Colonic mucosa (tissue), 4 donors: Measurements from ENCODE around the gene DPYSL3. TPM values are rescaled to one million over a fixed set of nuclear protein-coding genes. Genes with fewer than 3 reads are reported as not detected.

Experiments used
- DNase-seq: peaks from one replicate; pipeline ENCODE4 v3.0.0-alpha.2; 2020
- H3K27ac ChIP-seq: fragments of 200-600 bp; one replicate; pipeline ENCODE4 v1.8.0; 2021
- H3K27me3 ChIP-seq: fragments of 200-600 bp; one replicate; pipeline ENCODE4 v1.8.0; 2021
- H3K36me3 ChIP-seq: fragments of 200-600 bp; one replicate; pipeline ENCODE4 v1.8.0; 2021
- H3K4me1 ChIP-seq: fragments of 200-600 bp; one replicate; pipeline ENCODE4 v1.8.0; 2021; ENCODE audit warnings: mild to moderate bottlenecking
- H3K4me3 ChIP-seq: fragments of 200-600 bp; one replicate; pipeline ENCODE4 v1.8.0; 2021
- H3K9ac ChIP-seq, 2 donors: one replicate each; pipeline ENCODE4 v1.7.0; 2013; ENCODE audit warnings: control low read depth in 2 of 2, low read depth in 2 of 2, low read length in 2 of 2
- H3K9me3 ChIP-seq: fragments of 200-600 bp; one replicate; pipeline ENCODE4 v1.8.0; 2021
- intact Hi-C: fragments of 100-400 bp; cut with DNase I; formaldehyde crosslinking; loops from one replicate; pipeline ENCODE4 v1.14.1; 2022
- total RNA-seq, 2 donors: library from RNA; stranded (reverse); fragmentation: NEBNext Ultra II Directional in 1 of 2; extraction: Animal tissue kit (Norgen Biotek cat#: 25700) in 1 of 2; gene quantifications; one replicate each; pipeline ENCODE4 v1.2.1, GENCODE V29; 2021
- TF ChIP-seq, protein P1 (sequence below): fragments of 200-600 bp; IDR thresholded peaks from one replicate; pipeline ENCODE4 v1.8.0; 2022; ENCODE audit warnings: antibody characterized with exemption, mild to moderate bottlenecking
- donor health status: healthy.
- donor health status: DM: no; HTN: no; CAD: no.
- donor health status: DM: no; HTN: no; CAD: no.

DPYSL3 gene
- total RNA-seq, 2 donors from 2014 or later = 8.8 to 32.2 TPM

DNA sequence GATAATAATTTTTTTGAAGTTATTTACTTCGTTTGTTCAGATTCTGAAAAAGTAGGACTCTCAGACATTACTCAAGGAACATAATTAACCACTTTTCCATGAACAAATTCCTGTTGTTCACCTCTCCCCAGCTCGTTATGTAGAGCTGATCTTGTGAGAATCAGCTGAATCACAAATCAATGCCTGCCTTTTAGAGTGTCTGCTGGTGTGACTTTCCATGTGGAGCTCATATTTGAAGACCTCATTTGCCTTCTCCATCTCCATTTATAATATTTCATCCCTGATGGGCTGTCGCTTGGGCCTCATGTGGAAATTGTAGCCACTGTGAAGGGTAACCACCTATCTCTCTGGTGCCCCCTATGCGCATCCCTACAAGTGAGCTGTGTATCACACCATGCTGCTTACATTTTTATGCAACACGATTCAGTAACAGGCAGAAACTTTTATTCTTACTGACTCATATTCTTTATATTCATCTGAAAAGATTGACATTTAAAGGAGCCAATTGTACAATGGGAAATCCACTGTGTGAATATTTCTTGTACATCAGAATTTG lies 163.8 kb downstream of the DPYSL3 start:
- H3K9ac ChIP-seq = no peak overlapping the region
- H3K4me1 ChIP-seq = no peaks in the 10 kb centered on the region
- H3K9me3 ChIP-seq = no peaks in the 10 kb centered on the region
- no peak for DNase-seq
- intact Hi-C loops = no loop called here
- H3K27me3 ChIP-seq = no peaks in the 10 kb centered on the region
- H3K36me3 ChIP-seq = no peaks in the 10 kb centered on the region
- TF ChIP-seq, protein P1, sequence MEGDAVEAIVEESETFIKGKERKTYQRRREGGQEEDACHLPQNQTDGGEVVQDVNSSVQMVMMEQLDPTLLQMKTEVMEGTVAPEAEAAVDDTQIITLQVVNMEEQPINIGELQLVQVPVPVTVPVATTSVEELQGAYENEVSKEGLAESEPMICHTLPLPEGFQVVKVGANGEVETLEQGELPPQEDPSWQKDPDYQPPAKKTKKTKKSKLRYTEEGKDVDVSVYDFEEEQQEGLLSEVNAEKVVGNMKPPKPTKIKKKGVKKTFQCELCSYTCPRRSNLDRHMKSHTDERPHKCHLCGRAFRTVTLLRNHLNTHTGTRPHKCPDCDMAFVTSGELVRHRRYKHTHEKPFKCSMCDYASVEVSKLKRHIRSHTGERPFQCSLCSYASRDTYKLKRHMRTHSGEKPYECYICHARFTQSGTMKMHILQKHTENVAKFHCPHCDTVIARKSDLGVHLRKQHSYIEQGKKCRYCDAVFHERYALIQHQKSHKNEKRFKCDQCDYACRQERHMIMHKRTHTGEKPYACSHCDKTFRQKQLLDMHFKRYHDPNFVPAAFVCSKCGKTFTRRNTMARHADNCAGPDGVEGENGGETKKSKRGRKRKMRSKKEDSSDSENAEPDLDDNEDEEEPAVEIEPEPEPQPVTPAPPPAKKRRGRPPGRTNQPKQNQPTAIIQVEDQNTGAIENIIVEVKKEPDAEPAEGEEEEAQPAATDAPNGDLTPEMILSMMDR = no peak
- no peak overlapping the region for H3K27ac ChIP-seq
- no peak overlapping the region for H3K4me3 ChIP-seq

DNA sequence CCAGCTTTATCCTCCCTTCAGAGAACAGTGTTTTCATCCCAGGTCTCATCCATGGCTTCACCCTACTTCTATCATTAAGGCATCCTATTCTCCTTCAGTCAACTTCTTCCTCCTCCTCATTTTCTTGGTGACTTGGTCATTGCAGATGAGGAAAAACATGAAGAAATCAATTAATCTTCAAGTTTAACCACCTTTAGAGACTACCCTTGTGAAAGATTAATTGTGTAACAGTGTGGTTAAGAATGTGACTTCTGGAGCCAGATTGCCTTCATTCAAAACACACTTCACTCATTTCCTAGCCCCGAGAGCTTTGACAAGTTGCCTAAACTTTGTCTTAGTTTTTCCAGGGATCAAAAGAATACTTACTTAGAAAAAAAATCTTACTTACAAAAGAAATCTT lies 165.0 kb downstream of the DPYSL3 start:
- Histone ChIP-seq H3K9me3 (no peaks in the 10 kb centered on the region), H3K36me3 (no peaks in the 10 kb centered on the region), H3K27me3 (no peaks in the 10 kb centered on the region), H3K9ac (no peak overlapping the region), H3K27ac (no peak overlapping the region), H3K4me3 (no peak overlapping the region), H3K4me1 (no peaks in the 10 kb centered on the region)
- intact Hi-C loops = no loop called here
- TF ChIP-seq, protein P1 = no peak
- no peak for DNase-seq

DNA sequence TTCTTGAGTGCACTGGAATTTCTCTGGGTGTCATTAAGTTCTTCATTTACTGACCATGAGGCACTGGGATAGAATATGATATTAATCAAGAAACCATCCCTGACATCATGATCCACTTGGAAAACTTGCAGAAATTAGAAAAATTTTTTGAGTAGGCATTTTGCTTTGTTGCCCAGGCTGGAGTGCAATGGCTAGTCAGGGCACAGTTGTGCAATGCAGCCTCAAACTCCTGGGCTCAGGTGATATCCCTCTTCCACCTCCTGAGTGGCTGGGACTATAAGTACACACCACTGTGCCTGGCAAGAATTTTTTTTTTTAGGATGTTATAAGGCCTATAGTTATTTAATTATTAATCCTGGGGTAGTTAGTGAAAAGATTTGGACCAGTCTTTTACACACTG lies 168.5 kb downstream of the DPYSL3 start:
- H3K9me3 ChIP-seq = no peaks in the 10 kb centered on the region
- TF ChIP-seq, protein P1 = no peak
- H3K4me3 ChIP-seq = no peak overlapping the region
- no peak overlapping the region for H3K9ac ChIP-seq
- no peaks in the 10 kb centered on the region for H3K27me3 ChIP-seq
- no peaks in the 10 kb centered on the region for H3K36me3 ChIP-seq
- intact Hi-C loops = no loop called here
- H3K27ac ChIP-seq = no peak overlapping the region
- H3K4me1 ChIP-seq = no peaks in the 10 kb centered on the region
- no peak for DNase-seq

DNA sequence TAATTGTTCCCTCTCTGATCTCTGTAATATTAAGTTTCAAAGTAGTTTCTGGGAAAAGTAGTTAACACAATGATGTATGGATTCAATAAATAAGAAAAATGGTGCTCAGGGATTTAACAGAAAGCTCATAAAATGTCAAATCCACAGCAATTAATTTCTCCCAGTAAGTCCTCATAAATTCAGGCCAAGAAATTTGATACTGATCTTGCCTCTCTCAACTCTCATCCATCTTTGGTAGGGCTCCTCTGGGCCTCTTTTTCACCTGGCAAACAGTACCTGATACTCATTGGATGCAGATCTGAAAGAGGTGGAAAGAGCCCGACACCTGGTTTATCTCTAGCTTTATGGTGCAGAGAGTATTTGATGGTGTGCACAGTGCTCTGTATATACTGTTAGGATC lies 168.9 kb downstream of the DPYSL3 start:
- H3K9me3 ChIP-seq = no peaks in the 10 kb centered on the region
- DNase-seq = no peak
- H3K36me3 ChIP-seq = no peaks in the 10 kb centered on the region
- no peaks in the 10 kb centered on the region for H3K27me3 ChIP-seq
- TF ChIP-seq, protein P1 = no peak
- intact Hi-C loops = no loop called here
- no peak overlapping the region for H3K4me3 ChIP-seq
- H3K4me1 ChIP-seq = no peaks in the 10 kb centered on the region
- H3K9ac ChIP-seq = no peak overlapping the region
- no peak overlapping the region for H3K27ac ChIP-seq
